Measurements from ENCODE around the gene PARD3. TPM values are rescaled to one million over a fixed set of nuclear protein-coding genes. Genes with fewer than 3 reads are reported as not detected.
A peak's percentile ranks its signal among the peaks of the same experiment; 100 is the strongest.

The PARD3 gene
- total and polyA plus RNA-seq, 8 donors: 25.6 to 54.5 (median 47.8) TPM

DNA sequence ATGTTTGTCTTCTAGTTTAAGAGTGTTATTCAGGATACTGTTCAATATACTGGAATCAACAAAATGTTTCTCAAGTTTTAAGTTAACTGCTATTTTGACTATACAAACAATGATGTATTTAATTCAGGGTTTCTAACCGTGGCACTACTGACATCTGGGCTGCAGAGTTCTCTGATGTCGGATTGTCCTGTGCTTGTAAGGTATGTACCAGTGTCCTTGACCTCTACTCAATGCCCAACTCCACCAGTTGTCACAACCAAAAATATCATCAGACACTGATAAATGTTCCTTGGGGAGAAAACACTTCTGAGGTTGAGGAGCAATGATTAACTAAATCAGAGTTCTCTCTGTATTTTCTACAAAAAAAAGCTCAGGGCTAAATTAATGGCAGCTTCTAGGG, 301.5 kb downstream of the PARD3 start:
- no peaks in the 10 kb centered on the region for H3K27me3 ChIP-seq
- DNase-seq (no peak), ATAC-seq (no peak)
- H3K4me1 ChIP-seq: no peaks in the 10 kb centered on the region
- intact Hi-C loops (cut with DNase I): no loop called here
- H3K27ac ChIP-seq: no peak overlapping the region
- no peak overlapping the region for H3K4me3 ChIP-seq
- TF ChIP-seq, protein P1, sequence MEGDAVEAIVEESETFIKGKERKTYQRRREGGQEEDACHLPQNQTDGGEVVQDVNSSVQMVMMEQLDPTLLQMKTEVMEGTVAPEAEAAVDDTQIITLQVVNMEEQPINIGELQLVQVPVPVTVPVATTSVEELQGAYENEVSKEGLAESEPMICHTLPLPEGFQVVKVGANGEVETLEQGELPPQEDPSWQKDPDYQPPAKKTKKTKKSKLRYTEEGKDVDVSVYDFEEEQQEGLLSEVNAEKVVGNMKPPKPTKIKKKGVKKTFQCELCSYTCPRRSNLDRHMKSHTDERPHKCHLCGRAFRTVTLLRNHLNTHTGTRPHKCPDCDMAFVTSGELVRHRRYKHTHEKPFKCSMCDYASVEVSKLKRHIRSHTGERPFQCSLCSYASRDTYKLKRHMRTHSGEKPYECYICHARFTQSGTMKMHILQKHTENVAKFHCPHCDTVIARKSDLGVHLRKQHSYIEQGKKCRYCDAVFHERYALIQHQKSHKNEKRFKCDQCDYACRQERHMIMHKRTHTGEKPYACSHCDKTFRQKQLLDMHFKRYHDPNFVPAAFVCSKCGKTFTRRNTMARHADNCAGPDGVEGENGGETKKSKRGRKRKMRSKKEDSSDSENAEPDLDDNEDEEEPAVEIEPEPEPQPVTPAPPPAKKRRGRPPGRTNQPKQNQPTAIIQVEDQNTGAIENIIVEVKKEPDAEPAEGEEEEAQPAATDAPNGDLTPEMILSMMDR (IDR thresholded peaks at IDR 0.05): no peak
- H3K9me3 ChIP-seq: no peaks in the 10 kb centered on the region
- H3K36me3 ChIP-seq: no peaks in the 10 kb centered on the region

DNA sequence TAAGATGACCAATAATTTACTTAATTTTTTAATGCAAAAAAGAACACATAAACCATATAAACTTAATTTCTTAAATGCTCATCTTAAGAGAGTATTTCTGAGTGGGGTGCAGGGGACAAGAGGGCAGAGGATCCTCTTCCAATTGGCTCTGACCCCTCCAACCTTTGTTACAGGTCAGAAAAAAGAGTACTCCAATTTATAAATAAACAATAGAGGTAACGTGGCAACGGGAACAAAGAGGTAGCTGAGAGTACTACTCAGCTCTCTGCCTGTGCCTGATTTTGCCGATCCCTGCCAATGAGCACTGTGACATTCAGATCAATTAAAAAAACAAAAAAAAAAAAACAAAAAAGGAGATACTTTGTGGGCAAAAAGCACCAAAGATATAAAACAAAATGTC, 307.9 kb downstream of the PARD3 start:
- Histone ChIP-seq H3K27me3 (no peaks in the 10 kb centered on the region), H3K4me3 (no peak overlapping the region), H3K4me1 (no peaks in the 10 kb centered on the region), H3K9me3 (no peaks in the 10 kb centered on the region), H3K36me3 (no peaks in the 10 kb centered on the region), H3K27ac (no peak overlapping the region)
- ATAC-seq (peak; percentile 68), DNase-seq (no peak)
- intact Hi-C loops (cut with DNase I): no loop called here
- TF ChIP-seq, protein P1 (IDR thresholded peaks at IDR 0.05): no peak

DNA sequence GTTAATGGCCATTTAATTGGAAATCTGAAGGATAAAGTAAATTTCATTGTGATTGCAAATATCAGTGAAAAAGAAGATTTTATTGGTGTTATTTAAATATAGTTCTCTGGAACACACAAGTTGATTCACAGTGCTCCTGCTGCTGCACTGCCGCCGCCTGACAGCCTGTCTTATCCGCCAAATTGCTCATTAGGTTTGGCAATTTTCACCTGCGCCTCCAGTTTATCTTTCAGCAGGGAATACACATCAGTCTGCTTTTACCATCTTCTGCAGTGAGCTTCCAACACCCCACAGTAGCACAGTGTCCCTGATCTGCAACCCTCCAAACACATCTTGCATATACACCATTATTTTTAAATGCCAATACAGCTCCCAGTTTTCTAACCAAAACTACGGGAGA, 308.3 kb downstream of the PARD3 start:
- Histone ChIP-seq H3K9me3 (no peaks in the 10 kb centered on the region), H3K27ac (no peak overlapping the region), H3K27me3 (no peaks in the 10 kb centered on the region), H3K4me1 (no peaks in the 10 kb centered on the region), H3K4me3 (no peak overlapping the region), H3K36me3 (no peaks in the 10 kb centered on the region)
- TF ChIP-seq, protein P1 (IDR thresholded peaks at IDR 0.05): no peak
- no peak for ATAC-seq
- intact Hi-C loops (cut with DNase I): no loop called here
- no peak for DNase-seq

DNA sequence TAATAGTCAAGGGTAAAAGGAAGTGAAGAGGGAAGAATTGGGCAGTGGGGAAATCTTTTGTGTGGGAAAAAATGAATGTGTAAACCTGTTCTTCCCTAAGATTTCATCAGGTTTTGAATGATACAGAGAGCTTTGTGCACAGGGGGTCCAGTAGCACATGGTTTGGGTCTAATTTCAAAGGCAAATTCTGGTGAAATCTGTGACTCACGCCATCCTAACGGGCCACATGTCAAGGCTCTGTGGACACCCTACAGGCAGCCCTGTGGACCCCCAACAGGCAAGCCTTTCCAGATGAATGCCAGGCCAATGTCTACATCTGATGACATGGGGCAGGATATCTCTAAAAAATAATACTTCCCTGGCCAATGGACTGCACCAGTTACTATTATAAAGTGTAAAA, 309.8 kb downstream of the PARD3 start:
- no peak overlapping the region for H3K4me3 ChIP-seq
- TF ChIP-seq, protein P1 (IDR thresholded peaks at IDR 0.05): no peak
- intact Hi-C loops (cut with DNase I): no loop called here
- DNase-seq (no peak), ATAC-seq (no peak)
- no peaks in the 10 kb centered on the region for H3K4me1 ChIP-seq
- H3K27ac ChIP-seq: no peak overlapping the region
- no peaks in the 10 kb centered on the region for H3K9me3 ChIP-seq
- no peaks in the 10 kb centered on the region for H3K27me3 ChIP-seq
- no peaks in the 10 kb centered on the region for H3K36me3 ChIP-seq

DNA sequence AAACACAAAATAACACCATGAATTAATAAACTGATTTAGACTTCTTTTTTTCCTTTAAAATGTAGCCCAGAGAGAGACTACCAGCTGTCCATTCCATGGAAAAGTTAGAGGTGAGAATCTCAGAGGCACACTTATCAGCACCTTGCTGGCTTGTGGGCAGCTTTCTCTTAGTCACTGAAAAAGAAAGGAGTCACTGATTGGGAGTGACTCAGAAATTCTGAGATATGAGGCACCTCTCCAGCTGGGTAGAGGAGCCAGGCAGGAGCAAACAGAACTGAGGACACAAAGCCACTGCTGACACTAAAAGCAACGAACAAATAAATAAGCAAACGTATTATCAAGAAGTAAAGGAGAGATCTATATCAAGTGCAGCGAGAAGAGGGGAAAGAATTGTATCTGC, 310.6 kb downstream of the PARD3 start:
- intact Hi-C loops (cut with DNase I): no loop called here

More for the DNA sequence above, 310.6 kb downstream of the PARD3 start:
- peak; percentile 87 for ATAC-seq
- Histone ChIP-seq H3K4me1 (no peaks in the 10 kb centered on the region), H3K9me3 (no peaks in the 10 kb centered on the region), H3K27ac (no peak overlapping the region), H3K4me3 (no peak overlapping the region), H3K36me3 (no peaks in the 10 kb centered on the region), H3K27me3 (no peaks in the 10 kb centered on the region)
- TF ChIP-seq, protein P1 (IDR thresholded peaks at IDR 0.05): no peak
- DNase-seq: no peak
